PC-3 (cell line): ENCODE data around the gene SPPL2B. TPM values are rescaled to one million over a fixed set of nuclear protein-coding genes. Genes with fewer than 3 reads are reported as not detected.
A peak's percentile ranks its signal among the peaks of the same experiment; 100 is the strongest.

Experiments
- ATAC-seq: fragments of 200-7000 bp; cut with Tn5 transposase; 2 replicates; pipeline ENCODE4 v1.9.1; 2020; ENCODE audit warnings: mild to moderate bottlenecking, moderate library complexity
- BruUV-seq: library from RNA; stranded (reverse); fragments of 400-500 nt; replicated peaks from 2 replicates; lab custom pipeline; 2021; lab: Mats Ljungman, UMichigan
- CTCF ChIA-PET: fragments of 300-600 bp; sonication (Branson Sonifier 250); formaldehyde crosslinking; loops from one replicate; lab custom pipeline; 2022; ENCODE audit warnings: antibody characterized with exemption; lab: Charles Lee
- POLR2A ChIA-PET: fragments of 300-600 bp; sonication (Branson Sonifier 250); formaldehyde crosslinking; loops from one replicate; lab custom pipeline; 2022; ENCODE audit warnings: antibody characterized with exemption; ENCODE audit not compliant: unreplicated experiment; lab: Charles Lee
- DNase-seq: peaks from one replicate; pipeline ENCODE4 v3.0.0-alpha.2; 2015
- H2AFZ ChIP-seq: fragments of 300-600 bp; sonication (generic); 2 replicates; pipeline ENCODE4 v1.6.0; 2016; ENCODE audit warnings: antibody characterized with exemption, low read length
- H3F3A ChIP-seq: fragments of 300-600 bp; sonication (generic); one replicate; pipeline ENCODE4 v1.6.0; 2017; ENCODE audit warnings: antibody characterized with exemption, low read length, control low read depth, mild to moderate bottlenecking; ENCODE audit not compliant: unreplicated experiment
- H3K27ac ChIP-seq: fragments of 300-600 bp; sonication (generic); 2 replicates; pipeline ENCODE4 v1.5.1; 2016; ENCODE audit warnings: mild to moderate bottlenecking, low read length
- H3K27me3 ChIP-seq: fragments of 300-600 bp; sonication (generic); 2 replicates; pipeline ENCODE4 v1.6.1; 2016; ENCODE audit warnings: low read length, mixed read lengths
- H3K36me3 ChIP-seq: fragments of 300-600 bp; sonication (generic); 2 replicates; pipeline ENCODE4 v1.6.1; 2016; ENCODE audit warnings: low read depth, mixed run types, low read length, mixed read lengths
- H3K4me1 ChIP-seq: fragments of 300-600 bp; sonication (generic); 2 replicates; pipeline ENCODE4 v1.5.1; 2016; ENCODE audit warnings: low read length; ENCODE audit not compliant: insufficient read depth
- H3K4me2 ChIP-seq: fragments of 300-600 bp; sonication (generic); 2 replicates; pipeline ENCODE4 v1.6.0; 2016; ENCODE audit warnings: low read length
- H3K4me3 ChIP-seq: fragments of 300-600 bp; sonication (generic); 2 replicates; pipeline ENCODE4 v1.5.1; 2016; ENCODE audit warnings: mild to moderate bottlenecking, low read length, mixed read lengths
- H3K79me2 ChIP-seq: fragments of 300-600 bp; sonication (generic); 2 replicates; pipeline ENCODE4 v1.6.1; 2017; ENCODE audit warnings: low read length, mixed read lengths
- H3K9ac ChIP-seq: fragments of 300-600 bp; sonication (generic); 2 replicates; pipeline ENCODE4 v1.6.0; 2016; ENCODE audit warnings: mild to moderate bottlenecking, low read length
- H3K9me2 ChIP-seq: fragments of 300-600 bp; sonication (generic); replicated peaks from 2 replicates; pipeline ENCODE4 v1.6.1; 2016; ENCODE audit warnings: mixed run types, low read length, mixed read lengths
- H3K9me3 ChIP-seq: fragments of 300-600 bp; sonication (generic); 2 replicates; pipeline ENCODE4 v1.6.1; 2016; ENCODE audit warnings: low read length, mixed read lengths
- H4K20me1 ChIP-seq: fragments of 300-600 bp; sonication (generic); 2 replicates; pipeline ENCODE4 v1.6.1; 2016; ENCODE audit warnings: low read length, mixed read lengths
- EZH2 ChIP-seq: fragments of 300-600 bp; sonication (generic); IDR thresholded peaks from one replicate; pipeline ENCODE4 v1.6.1; 2017; ENCODE audit warnings: antibody characterized with exemption, mild to moderate bottlenecking, low read length; ENCODE audit not compliant: unreplicated experiment
- EZH2phosphoT487 ChIP-seq: fragments of 300-600 bp; sonication (generic); IDR thresholded peaks from 2 replicates; pipeline ENCODE4 v1.6.1; 2018; ENCODE audit warnings: mild to moderate bottlenecking, antibody characterized with exemption, low read length, borderline replicate concordance
- intact Hi-C: fragments of 100-400 bp; cut with micrococcal nuclease; formaldehyde crosslinking; loops from 2 replicates; pipeline ENCODE4 v1.9.0; 2023
- total RNA-seq: library from RNA; depleted of rRNA; stranded (reverse); fragments of >200 nt; gene quantifications from 2 replicates; pipeline ENCODE4 v1.2.3, GENCODE V29; 2014
- TF ChIP-seq, protein P1 (sequence below): fragments of 300-600 bp; sonication (generic); conservative IDR thresholded peaks from 2 replicates; pipeline ENCODE4 v1.5.1; 2017; ENCODE audit warnings: antibody characterized with exemption, low read depth, mild to moderate bottlenecking, low read length

SPPL2B gene
- total RNA-seq, 1 experiment from 2014 or later: 28.6 TPM

DNA sequence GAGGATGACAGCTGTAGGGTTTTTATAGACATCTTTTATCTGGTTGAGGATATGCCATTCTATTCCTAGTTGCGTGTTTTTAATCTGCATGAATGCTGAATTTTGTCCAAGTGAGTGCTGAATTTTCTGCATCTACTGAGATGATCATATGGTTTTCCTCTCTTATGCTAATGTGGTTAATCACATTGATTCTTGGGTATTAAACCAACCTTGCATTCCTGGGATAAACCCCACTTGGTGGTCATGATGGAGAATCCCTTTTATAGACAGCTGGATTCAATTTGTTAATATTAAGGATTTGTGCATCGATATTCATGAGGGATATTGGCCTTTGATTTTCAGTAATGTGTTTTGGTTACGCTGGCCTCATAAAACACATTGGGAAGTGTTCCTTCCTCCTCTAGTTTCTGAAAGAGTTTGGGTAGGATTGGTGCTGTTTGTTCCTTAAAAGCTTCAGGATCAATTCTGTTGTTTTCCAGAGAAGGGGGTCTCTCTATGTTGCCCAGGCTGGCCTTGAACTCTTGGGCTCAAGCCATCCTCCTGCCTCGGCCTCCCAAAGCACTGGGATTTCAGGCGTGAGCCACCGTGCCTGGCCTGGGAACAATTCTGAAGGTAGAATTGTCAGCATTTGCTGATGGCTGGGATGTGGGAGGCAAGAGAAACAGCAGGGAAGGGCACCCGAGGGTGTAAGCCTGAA is 13.2 kb upstream of the SPPL2B start:
- Histone ChIP-seq H3K9ac (no peak overlapping the region), H3F3A (no peaks in the 10 kb centered on the region), H2AFZ (no peak overlapping the region), H3K9me3 (no peaks in the 10 kb centered on the region), H3K27ac (no peak overlapping the region), H3K9me2 (no peaks in the 10 kb centered on the region), H3K4me3 (no peak overlapping the region), H3K79me2 (no peaks in the 10 kb centered on the region), H3K4me2 (no peak overlapping the region), H3K36me3 (no peaks in the 10 kb centered on the region), H3K4me1 (no peaks in the 10 kb centered on the region), H4K20me1 (no peaks in the 10 kb centered on the region), H3K27me3 (no peaks in the 10 kb centered on the region)
- CTCF ChIA-PET: no interaction called here
- POLR2A ChIA-PET: no interaction called here
- intact Hi-C loops: loop anchor here (10.0 kb wide), 1 partner anchor 80 kb away; the partner anchor contains the start of genes PLEKHJ1 and SF3A2
- no TSS peak for BruUV-seq
- no peak for ATAC-seq
- TF ChIP-seq, protein P1, sequence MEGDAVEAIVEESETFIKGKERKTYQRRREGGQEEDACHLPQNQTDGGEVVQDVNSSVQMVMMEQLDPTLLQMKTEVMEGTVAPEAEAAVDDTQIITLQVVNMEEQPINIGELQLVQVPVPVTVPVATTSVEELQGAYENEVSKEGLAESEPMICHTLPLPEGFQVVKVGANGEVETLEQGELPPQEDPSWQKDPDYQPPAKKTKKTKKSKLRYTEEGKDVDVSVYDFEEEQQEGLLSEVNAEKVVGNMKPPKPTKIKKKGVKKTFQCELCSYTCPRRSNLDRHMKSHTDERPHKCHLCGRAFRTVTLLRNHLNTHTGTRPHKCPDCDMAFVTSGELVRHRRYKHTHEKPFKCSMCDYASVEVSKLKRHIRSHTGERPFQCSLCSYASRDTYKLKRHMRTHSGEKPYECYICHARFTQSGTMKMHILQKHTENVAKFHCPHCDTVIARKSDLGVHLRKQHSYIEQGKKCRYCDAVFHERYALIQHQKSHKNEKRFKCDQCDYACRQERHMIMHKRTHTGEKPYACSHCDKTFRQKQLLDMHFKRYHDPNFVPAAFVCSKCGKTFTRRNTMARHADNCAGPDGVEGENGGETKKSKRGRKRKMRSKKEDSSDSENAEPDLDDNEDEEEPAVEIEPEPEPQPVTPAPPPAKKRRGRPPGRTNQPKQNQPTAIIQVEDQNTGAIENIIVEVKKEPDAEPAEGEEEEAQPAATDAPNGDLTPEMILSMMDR: no peak
- TF ChIP-seq EZH2: no peak
- no peak for TF ChIP-seq EZH2phosphoT487
- no peak for DNase-seq

DNA sequence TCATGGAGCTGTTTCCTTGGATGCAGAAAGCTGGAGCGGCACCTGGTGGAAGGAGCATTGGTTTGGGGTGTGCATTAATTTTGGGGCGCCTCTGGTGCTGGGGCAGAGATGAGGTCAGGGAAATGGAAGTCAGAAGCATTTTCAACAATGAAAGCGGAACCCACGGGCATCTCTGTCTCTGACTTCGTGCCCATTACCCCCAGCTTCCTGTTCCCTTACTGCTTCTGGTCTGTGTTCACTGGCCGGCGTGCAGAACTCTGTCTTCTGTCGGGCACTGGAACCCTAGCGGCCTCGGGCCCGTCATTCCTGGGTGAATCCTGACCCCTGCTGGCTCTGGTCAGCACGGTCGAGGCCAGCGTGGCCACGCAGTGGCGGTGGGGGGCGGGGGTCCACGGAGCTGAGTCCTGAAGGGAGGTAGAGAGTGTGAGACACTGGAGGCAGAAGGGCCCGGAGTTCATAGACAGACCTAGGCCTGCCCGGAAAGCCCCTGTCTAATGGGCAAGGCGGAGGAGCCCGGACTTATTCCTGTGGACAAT is 12.6 kb upstream of the SPPL2B start:
- TF ChIP-seq, protein P1: peak; percentile 67
- TF ChIP-seq EZH2: no peak
- no peak for TF ChIP-seq EZH2phosphoT487
- CTCF ChIA-PET: interaction anchor here (0.6 kb wide), 1 partner anchor 8 kb away, joined by 3 read pairs; no protein-coding TSS in a partner anchor
- H3K9me2 ChIP-seq: no peaks in the 10 kb centered on the region
- H3K4me2 ChIP-seq: no peak overlapping the region
- no peaks in the 10 kb centered on the region for H3K27me3 ChIP-seq
- H3K9me3 ChIP-seq: no peaks in the 10 kb centered on the region
- no peak overlapping the region for H3K27ac ChIP-seq
- H3K36me3 ChIP-seq: no peaks in the 10 kb centered on the region
- BruUV-seq: no TSS peak
- no peak overlapping the region for H3K9ac ChIP-seq
- ATAC-seq (peak; percentile 90), DNase-seq (peak; percentile 46)
- POLR2A ChIA-PET: no interaction called here
- intact Hi-C loops: loop anchor here (1.0 to 10.0 kb wide), 2 partner anchors 81 to 160 kb away; partner anchors contain the start of genes PLEKHJ1 and SF3A2
- H4K20me1 ChIP-seq: no peaks in the 10 kb centered on the region
- no peaks in the 10 kb centered on the region for H3K4me1 ChIP-seq
- no peak overlapping the region for H2AFZ ChIP-seq
- no peaks in the 10 kb centered on the region for H3K79me2 ChIP-seq
- H3F3A ChIP-seq: no peaks in the 10 kb centered on the region
- no peak overlapping the region for H3K4me3 ChIP-seq

DNA sequence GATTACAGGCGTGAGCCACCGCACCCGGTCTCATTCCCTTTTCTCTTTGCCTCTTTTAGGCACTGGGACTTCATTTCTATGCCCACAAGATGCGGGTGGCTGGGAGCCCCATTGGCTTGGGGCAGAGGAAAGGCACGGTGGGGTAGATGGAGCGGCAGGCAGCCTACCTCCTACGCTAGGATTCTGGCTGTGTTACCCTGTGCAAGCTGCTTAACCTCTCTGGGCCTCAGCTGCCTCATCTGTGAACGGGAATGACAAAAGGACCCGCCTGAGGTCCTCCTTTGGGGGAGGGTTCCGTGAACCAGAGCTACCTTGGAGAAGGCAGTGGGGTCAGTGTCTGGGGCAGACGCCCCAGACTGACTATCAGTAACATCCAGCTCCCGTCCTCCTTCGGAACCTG is 11.2 kb upstream of the SPPL2B start:
- intact Hi-C loops: loop anchor here (10.0 kb wide), 1 partner anchor 82 kb away; the partner anchor contains the start of genes PLEKHJ1 and SF3A2

More for the DNA sequence above, 11.2 kb upstream of the SPPL2B start:
- H3K9ac ChIP-seq: no peak overlapping the region
- no peak overlapping the region for H3K4me3 ChIP-seq
- ATAC-seq: no peak
- ChIA-PET CTCF (no interaction called here), POLR2A (no interaction called here)
- no peaks in the 10 kb centered on the region for H4K20me1 ChIP-seq
- BruUV-seq: no TSS peak
- H3K9me2 ChIP-seq: no peaks in the 10 kb centered on the region
- no peaks in the 10 kb centered on the region for H3K36me3 ChIP-seq
- H3K4me2 ChIP-seq: no peak overlapping the region
- DNase-seq: no peak
- no peak overlapping the region for H2AFZ ChIP-seq
- no peaks in the 10 kb centered on the region for H3F3A ChIP-seq
- TF ChIP-seq, protein P1: no peak
- no peak for TF ChIP-seq EZH2
- H3K9me3 ChIP-seq: no peaks in the 10 kb centered on the region
- H3K4me1 ChIP-seq: no peaks in the 10 kb centered on the region
- no peaks in the 10 kb centered on the region for H3K27me3 ChIP-seq
- no peak overlapping the region for H3K27ac ChIP-seq
- H3K79me2 ChIP-seq: no peaks in the 10 kb centered on the region
